ENCODE measurements around the gene NEU4. TPM values are rescaled to one million over a fixed set of nuclear protein-coding genes. Genes with fewer than 3 reads are reported as not detected.
"Not testable (repeated sequence)": the region's sequence is repeated elsewhere in the genome, so short reads cannot be mapped to it uniquely, and the experiment has no call there.

Gene NEU4
- total RNA-seq, 2 donors from 2014 or later, result 0.16 to 0.38 TPM

- intact Hi-C loops (cut with DNase I), result no loop called here
- DNase-seq, result peak; percentile 20
- ATAC-seq, result no peak
These were observed 11.8 kb downstream of the NEU4 start for GRCh38 chr2:241820625-241821384.

DNA sequence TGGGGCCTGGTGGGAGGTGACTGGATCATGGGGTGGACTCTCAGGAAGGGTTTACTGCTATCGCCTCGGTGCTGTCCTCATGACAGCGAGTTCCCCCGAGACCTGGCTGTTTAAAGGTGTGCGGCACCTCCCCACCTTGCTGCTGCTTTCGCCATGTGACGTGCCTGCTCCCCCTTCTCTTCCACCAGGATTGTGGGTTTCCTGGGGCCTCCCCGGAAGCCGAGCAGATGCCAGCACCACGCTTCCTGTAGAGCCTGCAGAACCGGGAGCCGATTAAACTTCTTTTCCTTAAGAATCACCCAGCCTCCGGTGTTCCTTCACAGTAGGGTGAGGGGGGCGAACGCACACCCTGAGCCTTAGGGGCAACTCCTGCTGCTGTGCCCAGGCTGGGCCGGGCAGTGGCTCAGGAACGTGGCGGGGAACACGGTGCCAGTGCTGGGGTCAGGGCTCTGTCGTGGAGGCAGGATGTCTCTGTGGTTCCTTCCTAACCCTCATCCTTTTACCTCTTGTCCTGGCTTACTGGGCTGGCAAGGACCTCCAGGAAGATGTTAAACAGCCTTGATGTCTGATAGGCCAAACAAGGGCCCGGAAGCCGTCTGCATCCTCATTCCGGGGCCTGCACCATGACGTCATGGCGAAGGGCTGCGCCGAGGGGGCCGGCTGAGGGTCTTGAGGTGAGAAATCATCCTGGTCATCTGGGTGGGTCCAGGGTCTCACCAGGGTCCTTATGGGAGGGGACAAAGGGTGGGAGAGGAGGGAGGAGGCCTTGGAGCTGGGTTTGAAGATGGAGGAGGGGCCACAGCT lies 12.7 kb downstream of the NEU4 start:
- intact Hi-C loops (cut with DNase I), result no loop called here
- no peak for ATAC-seq
- peak; percentile 25 for DNase-seq

GRCh38 chr2:241822264-241822623 lies 13.3 kb downstream of the NEU4 start:
- no peak for ATAC-seq
- intact Hi-C loops (cut with DNase I), result no loop called here
- DNase-seq, result peak; percentile 10

GRCh38 chr2:241823531-241824437 lies 14.8 kb downstream of the NEU4 start:
- ATAC-seq; intact Hi-C loops (cut with DNase I): not testable (repeated sequence)
- peak; percentile 11 for DNase-seq

- ATAC-seq (no peak), DNase-seq (no peak)
- intact Hi-C loops (cut with DNase I), result no loop called here
These were observed 18.4 kb downstream of the NEU4 start for GRCh38 chr2:241827394-241827793.

- ATAC-seq, result peak in 1 of 2 donors; percentile 46
- intact Hi-C loops (cut with DNase I), result no loop called here
- DNase-seq, result no peak
These were observed 24.2 kb downstream of the NEU4 start for GRCh38 chr2:241833101-241833663.

- DNase-seq, result peak; percentile 16
- ATAC-seq; intact Hi-C loops (cut with DNase I): not testable (repeated sequence)
These were observed 24.9 kb downstream of the NEU4 start for GRCh38 chr2:241833756-241834526.

GRCh38 chr2:241834527-241835210 lies 25.7 kb downstream of the NEU4 start:
- intact Hi-C loops (cut with DNase I), result no loop called here
- no peak for ATAC-seq
- DNase-seq, result no peak

DNA sequence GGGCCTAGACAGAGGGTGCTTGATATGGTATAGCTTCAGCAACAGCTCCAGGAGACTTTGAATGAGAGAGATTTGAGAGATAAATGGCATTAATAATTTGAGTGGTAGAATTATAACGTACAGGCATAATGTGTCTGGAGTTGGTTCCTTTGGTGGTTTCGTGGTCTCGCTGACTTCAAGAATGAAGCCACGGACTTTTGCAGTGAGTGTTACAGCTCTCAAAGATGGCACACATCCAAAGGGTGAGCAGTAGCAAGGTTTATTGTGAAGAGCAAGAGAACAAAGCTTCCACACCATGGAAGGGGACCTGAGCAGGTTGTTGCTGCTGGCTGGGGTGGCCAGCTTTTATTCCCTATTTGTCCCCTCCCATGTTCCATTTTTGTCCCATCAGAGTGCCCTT lies 26.6 kb downstream of the NEU4 start:
- no peak for DNase-seq
- no peak for ATAC-seq
- intact Hi-C loops (cut with DNase I), result no loop called here

DNA sequence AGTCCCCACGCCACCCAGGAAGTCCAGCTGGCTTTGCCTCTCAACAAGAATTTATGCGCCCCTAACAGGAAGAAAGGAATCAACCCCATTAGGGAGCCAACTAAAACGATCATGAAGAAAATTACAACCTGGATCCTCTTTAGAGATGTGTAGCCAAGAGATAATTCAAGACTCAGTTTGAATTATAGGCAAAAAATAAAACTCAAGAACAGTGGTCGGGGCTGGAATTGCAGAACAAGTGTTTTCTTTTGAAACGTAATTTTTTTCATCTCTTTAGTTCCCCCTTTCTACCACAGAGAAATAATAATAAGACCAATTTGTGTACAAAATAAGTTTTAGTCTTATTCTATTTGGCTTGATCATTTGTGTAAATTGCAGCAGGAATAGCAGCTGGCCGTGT lies 27.3 kb downstream of the NEU4 start:
- ATAC-seq, result no peak
- no peak for DNase-seq
- intact Hi-C loops (cut with DNase I), result no loop called here

GRCh38 chr2:241837197-241837965 lies 28.4 kb downstream of the NEU4 start:
- intact Hi-C loops (cut with DNase I), result no loop called here
- no peak for ATAC-seq
- no peak for DNase-seq

- intact Hi-C loops (cut with DNase I), result no loop called here
- ATAC-seq (peak; percentile 9 to 17), DNase-seq (peak; percentile 21)
These were observed 32.4 kb downstream of the NEU4 start for GRCh38 chr2:241841181-241842066.

- intact Hi-C loops (cut with DNase I), result no loop called here
- no peak for ATAC-seq
These were observed 33.0 kb downstream of the NEU4 start for GRCh38 chr2:241842067-241842415.

DNA sequence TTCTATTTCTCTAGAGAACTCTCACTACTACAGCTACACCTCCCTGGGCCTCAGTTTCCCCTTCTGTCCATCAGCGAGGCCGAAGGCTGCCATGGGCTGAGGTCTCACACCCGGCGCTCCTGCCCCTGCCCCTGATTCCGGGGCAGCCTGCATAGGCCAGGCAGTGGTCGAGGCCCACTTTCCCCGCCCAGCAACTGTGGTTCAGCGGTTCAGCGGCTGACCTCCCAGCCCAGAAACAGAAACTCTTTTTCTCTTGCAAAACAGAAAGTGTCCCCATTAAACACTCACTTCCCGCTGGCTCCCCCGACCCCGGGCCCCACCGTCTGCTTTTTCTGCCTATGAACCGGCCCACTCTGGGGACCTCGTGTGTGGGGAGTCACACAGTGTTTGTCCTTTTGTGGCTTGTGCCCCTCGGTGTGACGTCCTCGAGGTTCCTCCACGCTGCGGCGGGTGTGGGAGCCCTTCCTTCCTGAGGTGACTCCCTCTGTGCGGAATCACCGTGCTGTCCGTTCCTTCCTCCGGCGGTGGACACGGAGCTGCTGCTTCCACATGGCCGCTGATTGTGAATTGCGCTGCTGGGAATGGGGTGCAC lies 33.7 kb downstream of the NEU4 start:
- DNase-seq, result peak; percentile 63

More at GRCh38 chr2:241842067-241842415, 33.0 kb downstream of the NEU4 start:
- DNase-seq, result no peak

DNA sequence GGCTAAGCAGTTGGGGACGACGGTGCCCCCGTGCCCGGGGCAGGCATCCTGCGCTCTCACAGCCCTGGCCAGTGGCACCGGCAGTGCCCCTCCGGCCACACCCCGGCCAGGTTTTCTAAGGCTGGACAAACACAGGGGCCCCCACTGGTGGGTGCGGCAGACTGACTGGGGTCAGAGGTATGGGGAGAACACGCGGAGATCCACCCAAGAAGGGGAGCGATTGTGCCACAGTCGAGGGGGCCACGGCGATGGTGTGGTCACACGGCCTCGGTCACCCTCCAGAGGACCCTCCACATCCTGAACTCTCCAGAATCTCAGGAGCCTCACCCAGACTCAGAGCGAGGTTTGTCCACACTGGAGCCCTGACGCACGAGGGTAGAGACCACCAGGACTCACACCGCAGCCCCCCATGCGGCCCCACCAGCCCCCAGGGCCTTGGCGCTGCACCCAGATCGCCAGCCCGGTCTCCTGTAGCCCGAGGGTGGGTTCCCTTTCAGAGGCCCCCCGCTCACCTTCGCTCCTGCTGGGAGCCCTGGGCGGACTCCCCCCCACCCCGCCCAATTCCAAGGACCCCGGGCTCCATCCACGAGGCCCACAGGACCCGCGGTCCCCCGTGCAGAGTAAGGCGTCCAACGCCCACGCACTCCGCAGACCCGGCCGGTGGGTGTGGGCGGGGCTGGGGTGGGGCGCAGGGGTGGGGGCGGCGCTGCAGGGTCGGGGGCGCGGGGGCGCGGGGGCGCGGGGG lies 34.5 kb downstream of the NEU4 start:
- ATAC-seq (peak; percentile 6 to 28), DNase-seq (peak; percentile 24)
- intact Hi-C loops (cut with DNase I), result no loop called here

More for the DNA sequence above, 33.7 kb downstream of the NEU4 start:
- intact Hi-C loops (cut with DNase I), result no loop called here
- peak; percentile 24 to 33 for ATAC-seq

Data from left cardiac atrium (tissue), 4 donors.